ENCODE data around the gene TEC.
"Not testable (repeated sequence)": the region's sequence is repeated elsewhere in the genome, so short reads cannot be mapped to it uniquely, and the experiment has no call there.

TEC gene

DNA sequence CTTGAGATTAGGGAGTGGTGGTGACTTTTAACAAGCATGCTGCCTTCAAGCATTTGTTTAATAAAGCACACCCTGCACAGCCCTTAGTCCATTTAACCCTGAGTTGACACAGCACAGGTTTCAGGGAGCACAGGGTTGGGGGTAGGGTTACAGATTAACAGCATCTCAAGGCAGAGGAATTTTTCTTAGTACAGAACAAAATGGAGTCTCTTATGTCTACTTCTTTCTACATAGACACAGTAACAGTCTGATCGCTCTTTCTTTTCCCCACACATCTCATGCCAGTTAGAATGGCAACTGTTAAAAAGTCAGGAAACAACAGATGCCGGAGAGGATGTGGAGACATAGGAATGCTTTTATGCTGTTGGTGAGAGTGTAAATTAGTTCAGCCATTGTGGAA lies 16.4 kb upstream of the TEC start:
- H3K4me1 Mint-ChIP-seq (ENCODE audit: low read depth); H3K27me3 Mint-ChIP-seq; H3K27ac Mint-ChIP-seq; H3K36me3 Mint-ChIP-seq; H3K4me3 Mint-ChIP-seq: not testable (repeated sequence)
- peaks cover 12% of the 10 kb centered on the region for H3K9me3 Mint-ChIP-seq (ENCODE audit: low read depth)

DNA sequence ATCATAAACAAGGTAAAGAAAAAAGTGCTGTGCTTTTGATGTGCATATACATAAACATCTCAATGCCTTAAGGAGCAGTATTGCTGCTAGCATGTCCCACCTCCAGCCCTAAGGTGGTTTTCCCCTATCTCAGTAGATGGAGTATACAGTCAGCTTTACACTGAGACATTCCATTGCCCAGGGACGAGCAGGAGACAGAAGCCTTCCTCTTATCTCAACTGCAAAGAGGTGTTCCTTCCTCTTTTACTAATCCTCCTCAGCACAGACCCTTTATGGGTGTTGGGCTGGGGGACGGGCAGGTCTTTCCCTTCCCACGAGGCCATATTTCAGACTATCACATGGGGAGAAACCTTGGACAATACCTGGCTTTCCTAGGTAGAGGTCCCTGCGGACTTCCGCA lies 16.0 kb upstream of the TEC start:
- H3K4me3 Mint-ChIP-seq, H3K27ac Mint-ChIP-seq: not testable (repeated sequence)

DNA sequence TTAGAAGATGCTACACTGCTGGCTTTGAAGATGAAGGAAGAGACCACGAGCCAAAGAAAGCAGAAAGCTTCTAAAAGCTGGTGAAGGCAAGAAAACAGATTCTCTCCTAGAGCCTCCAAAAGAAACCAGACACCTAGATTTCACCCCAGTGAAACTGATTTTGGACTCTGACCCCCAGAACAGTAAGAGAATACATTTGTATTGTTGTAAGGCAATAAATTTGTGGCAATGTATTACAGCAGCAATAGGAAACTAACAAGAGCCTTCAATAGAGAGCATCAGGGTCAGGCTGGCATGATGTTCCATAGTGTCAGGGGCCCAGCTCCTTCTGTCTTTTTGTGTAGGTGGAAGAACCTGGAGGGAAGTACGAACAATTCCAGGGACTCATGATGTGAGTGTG lies 6.0 kb upstream of the TEC start:
- Mint-ChIP-seq H3K9me3 (ENCODE audit: low read depth) (no peaks in the 10 kb centered on the region), H3K36me3 (peaks cover 2% of the 10 kb centered on the region), H3K4me1 (ENCODE audit: low read depth) (peaks cover 6% of the 10 kb centered on the region), H3K27me3 (peaks cover 3% of the 10 kb centered on the region), H3K27ac (no peak overlapping the region), H3K4me3 (no peak overlapping the region)

More for the DNA sequence above, 16.0 kb upstream of the TEC start:
- peaks cover 13% of the 10 kb centered on the region for H3K9me3 Mint-ChIP-seq (ENCODE audit: low read depth)
- H3K36me3 Mint-ChIP-seq; H3K27me3 Mint-ChIP-seq; H3K4me1 Mint-ChIP-seq (ENCODE audit: low read depth): not testable (repeated sequence)

DNA sequence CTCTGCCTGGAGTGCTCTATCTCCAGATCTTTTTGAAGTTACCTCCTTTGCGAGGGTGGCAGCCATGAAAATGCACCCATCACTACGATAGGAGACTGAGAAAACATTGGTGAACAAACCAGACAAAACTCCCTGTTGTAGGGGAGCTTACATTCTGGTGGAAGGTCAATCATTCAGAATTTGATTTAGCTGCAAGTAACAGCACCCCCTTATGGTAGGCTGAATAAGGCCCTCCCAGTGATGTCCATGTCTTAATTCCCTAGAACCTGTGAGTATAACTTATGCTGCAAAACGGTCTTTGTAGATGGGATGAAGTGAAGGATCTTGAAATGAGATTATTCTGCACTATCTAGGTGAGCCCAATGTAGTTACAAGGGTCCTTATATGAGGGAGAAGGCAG lies 5.6 kb upstream of the TEC start:
- H3K4me1 Mint-ChIP-seq (ENCODE audit: low read depth), result peaks cover 10% of the 10 kb centered on the region
- H3K27ac Mint-ChIP-seq, result no peak overlapping the region
- peaks cover 3% of the 10 kb centered on the region for H3K27me3 Mint-ChIP-seq
- no peak overlapping the region for H3K4me3 Mint-ChIP-seq
- peaks cover 2% of the 10 kb centered on the region for H3K36me3 Mint-ChIP-seq
- H3K9me3 Mint-ChIP-seq (ENCODE audit: low read depth), result no peaks in the 10 kb centered on the region

DNA sequence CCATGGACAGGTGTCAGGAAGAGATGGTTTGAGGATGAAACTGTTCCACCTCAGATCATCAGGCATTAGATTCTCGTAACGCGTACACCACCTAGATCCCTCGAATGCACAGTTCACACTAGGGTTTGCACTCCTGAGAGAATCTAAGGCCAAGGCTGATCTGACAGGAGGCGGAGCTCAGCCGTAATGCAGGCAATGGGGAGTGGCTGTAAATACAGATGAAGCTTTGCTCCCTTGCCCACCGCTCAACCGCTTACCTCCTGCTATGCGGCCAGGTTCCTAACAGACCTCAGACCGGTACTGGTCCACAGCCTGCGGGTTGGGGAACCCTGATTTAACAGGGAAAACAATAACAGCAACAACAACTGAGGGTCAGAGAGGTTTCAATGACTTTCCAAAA lies 2.0 kb upstream of the TEC start:
- Mint-ChIP-seq H3K27me3 (no peaks in the 10 kb centered on the region), H3K4me3 (no peak overlapping the region), H3K36me3 (peaks cover 2% of the 10 kb centered on the region), H3K9me3 (ENCODE audit: low read depth) (no peaks in the 10 kb centered on the region), H3K27ac (no peak overlapping the region), H3K4me1 (ENCODE audit: low read depth) (peaks cover 18% of the 10 kb centered on the region)

DNA sequence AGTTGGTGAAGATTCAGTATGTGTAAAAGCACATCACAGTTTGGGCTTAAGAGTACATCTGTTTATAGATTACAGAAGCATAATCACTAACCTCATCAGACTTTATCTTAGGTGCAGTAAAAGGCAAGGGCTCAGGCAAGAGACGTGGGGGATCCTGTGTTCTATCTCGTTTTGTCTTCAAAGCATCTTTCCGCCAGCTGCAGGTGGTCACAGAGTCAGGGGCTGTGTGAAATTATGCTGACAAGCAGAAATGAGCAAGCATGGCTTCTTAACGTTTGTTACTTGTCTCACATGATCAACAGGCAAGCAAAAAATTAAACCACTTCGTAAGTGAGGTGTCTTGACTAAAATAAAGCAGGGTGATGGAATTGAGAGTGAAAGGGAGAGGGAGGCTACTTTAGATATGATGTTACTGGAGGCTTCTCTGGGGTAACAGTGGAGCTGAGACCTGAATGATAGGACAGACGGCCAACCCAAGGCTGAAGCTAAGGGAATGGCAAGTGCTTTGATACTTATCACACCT lies 1.4 kb upstream of the TEC start:
- H3K27me3 Mint-ChIP-seq, result no peaks in the 10 kb centered on the region
- H3K36me3 Mint-ChIP-seq, result peaks cover 2% of the 10 kb centered on the region
- no peaks in the 10 kb centered on the region for H3K9me3 Mint-ChIP-seq (ENCODE audit: low read depth)
- H3K4me3 Mint-ChIP-seq, result peak overlapping the region; percentile 85
- H3K27ac Mint-ChIP-seq, result peak overlapping the region; percentile 9
- peaks cover 18% of the 10 kb centered on the region for H3K4me1 Mint-ChIP-seq (ENCODE audit: low read depth)

DNA sequence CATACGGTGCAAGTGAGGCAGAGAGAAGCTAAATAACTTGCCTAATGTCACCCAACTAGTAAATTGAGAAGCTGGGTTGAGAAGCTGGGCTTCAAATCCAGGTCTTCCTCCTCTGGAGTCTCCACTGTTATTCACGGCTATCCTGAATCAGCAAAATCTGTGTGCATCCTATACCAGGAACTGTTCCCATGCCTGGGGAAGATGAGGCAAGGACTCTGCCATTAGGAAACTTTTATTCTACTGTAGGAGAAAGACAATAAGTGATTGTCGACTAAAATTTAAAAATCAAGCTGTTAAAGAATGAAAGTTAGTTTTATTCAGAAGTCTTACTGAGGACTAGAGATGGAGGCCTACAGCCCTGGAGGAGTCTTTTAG lies 872 bp upstream of the TEC start:
- Mint-ChIP-seq H3K9me3 (ENCODE audit: low read depth) (no peaks in the 10 kb centered on the region), H3K27ac (peak overlapping the region; percentile 68), H3K4me3 (peak overlapping the region; percentile 85), H3K4me1 (ENCODE audit: low read depth) (peaks cover 18% of the 10 kb centered on the region), H3K27me3 (no peaks in the 10 kb centered on the region), H3K36me3 (peaks cover 4% of the 10 kb centered on the region)

DNA sequence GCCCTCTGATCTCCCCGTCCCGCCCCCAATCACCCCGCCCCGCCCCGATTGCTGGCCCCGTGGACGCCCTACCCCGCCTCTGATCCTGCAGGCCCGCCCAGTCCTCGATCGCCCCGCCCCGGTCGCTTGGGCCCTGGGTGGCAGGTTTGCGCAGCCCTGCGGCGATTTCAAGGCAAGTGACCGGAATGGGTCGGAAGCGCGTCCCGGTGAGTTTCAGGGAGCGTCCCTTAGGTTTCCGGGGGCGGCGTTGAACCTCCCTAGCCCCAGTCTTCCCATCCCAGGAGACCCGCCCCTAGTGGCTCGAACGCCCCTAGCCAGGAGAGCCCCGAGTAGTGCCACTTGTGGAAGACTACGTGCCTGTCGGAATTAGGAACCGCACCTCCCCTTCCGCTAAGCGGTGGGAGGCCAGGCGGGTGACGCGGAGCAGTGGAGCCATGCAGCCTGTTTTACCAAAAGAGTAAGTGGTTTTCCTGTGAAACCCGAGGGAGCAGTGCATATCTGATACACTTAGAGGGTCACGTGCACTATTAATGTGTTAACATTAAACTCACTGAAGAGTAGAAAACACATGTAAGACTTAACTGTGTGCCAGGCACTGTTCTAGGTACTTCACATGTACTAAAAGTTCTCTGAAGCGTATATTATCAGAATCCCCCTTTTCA lies 354 bp upstream of the TEC start:
- no peaks in the 10 kb centered on the region for H3K27me3 Mint-ChIP-seq

DNA sequence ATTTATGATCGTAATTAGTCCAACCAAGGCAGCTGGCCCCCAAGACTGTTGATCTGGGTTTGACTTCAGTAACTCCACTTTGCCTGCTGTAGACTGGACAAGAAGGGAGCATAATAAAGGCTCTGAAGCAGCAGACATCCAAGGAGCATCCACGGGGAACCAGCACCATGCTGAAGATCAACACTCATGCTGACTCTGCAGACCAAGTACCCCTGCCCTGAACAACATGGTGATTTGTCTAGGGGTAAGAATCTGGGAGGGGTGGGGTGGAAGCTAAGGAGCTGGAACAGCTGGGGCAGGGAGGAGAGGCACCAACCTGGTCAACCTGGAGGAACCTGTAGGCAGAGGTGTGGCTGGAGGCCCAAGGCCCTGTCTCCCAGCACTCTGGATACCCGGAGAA lies 2.1 kb downstream of the TEC start:
- no peaks in the 10 kb centered on the region for H3K27me3 Mint-ChIP-seq
- no peak overlapping the region for H3K27ac Mint-ChIP-seq
- H3K4me3 Mint-ChIP-seq, result peak overlapping the region; percentile 38
- H3K9me3 Mint-ChIP-seq (ENCODE audit: low read depth), result no peaks in the 10 kb centered on the region
- peaks cover 4% of the 10 kb centered on the region for H3K36me3 Mint-ChIP-seq
- H3K4me1 Mint-ChIP-seq (ENCODE audit: low read depth), result peaks cover 18% of the 10 kb centered on the region

More for the DNA sequence above, 354 bp upstream of the TEC start:
- peaks cover 18% of the 10 kb centered on the region for H3K4me1 Mint-ChIP-seq (ENCODE audit: low read depth)
- peak overlapping the region; percentile 68 for H3K27ac Mint-ChIP-seq
- peak overlapping the region; percentile 85 for H3K4me3 Mint-ChIP-seq
- peaks cover 4% of the 10 kb centered on the region for H3K36me3 Mint-ChIP-seq
- H3K9me3 Mint-ChIP-seq (ENCODE audit: low read depth), result no peaks in the 10 kb centered on the region

DNA sequence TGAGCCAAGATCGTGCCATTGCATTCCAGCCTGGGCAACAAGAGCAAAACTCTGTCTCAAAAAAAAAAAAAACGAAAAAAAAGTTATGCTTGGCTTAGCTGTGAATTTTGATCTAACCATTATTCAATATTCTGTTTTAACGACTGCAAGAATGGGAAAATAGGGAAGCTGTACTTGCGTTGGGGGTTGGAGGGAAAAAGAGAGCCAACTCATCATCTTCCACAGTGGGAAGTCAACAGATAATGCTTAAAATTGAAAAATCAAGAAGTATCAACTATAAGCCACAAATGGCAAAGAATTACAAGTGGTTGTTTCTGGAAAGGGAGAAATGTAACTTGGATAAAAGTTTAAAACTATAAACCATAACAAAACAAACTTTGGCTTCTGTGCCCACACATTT lies 2.9 kb downstream of the TEC start:
- no peak overlapping the region for H3K4me3 Mint-ChIP-seq
- peaks cover 4% of the 10 kb centered on the region for H3K36me3 Mint-ChIP-seq
- no peaks in the 10 kb centered on the region for H3K27me3 Mint-ChIP-seq
- no peak overlapping the region for H3K27ac Mint-ChIP-seq
- no peaks in the 10 kb centered on the region for H3K9me3 Mint-ChIP-seq (ENCODE audit: low read depth)
- peaks cover 19% of the 10 kb centered on the region for H3K4me1 Mint-ChIP-seq (ENCODE audit: low read depth)

DNA sequence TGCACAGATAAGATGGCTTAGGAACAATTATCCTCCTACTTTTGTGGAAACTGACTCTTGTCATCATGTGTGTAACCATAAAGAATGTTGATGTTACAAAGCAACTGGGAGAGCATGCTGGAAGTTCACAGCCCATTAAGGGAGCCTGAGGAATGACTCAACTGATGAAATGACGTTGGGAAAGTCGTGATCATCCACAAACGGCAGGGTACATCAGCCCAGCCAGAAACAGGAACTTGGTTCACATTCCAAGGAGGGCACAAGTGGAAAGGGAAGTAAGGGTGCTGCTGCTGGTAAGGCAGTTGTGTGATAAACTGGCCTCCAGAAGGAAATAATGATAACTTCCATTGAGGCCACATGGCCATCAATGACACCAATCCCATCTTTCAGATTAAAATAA lies 6.7 kb downstream of the TEC start:
- Mint-ChIP-seq H3K9me3 (ENCODE audit: low read depth) (no peaks in the 10 kb centered on the region), H3K27ac (no peak overlapping the region), H3K36me3 (peaks cover 6% of the 10 kb centered on the region), H3K4me3 (no peak overlapping the region), H3K4me1 (ENCODE audit: low read depth) (peaks cover 8% of the 10 kb centered on the region), H3K27me3 (no peaks in the 10 kb centered on the region)

DNA sequence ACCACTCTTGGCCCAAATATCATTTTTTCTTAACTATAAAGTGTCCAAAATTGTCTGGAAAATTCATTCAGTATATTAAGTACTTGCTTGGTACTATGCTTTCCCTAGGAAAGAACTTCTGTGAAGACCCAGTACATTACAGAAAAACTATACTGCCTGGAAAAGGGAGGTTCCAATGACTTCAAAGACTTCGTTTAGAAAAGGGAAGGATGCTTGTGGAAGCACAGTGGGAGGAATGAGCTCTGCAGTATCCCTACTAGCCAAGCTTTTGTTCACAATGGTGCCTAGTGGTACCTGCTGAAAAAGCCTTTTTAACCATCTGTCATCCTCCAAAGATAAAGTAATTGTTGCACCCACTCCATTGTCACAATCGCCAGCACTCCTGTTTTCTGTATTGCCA lies 7.2 kb downstream of the TEC start:
- Mint-ChIP-seq H3K4me3 (no peak overlapping the region), H3K9me3 (ENCODE audit: low read depth) (no peaks in the 10 kb centered on the region), H3K27me3 (no peaks in the 10 kb centered on the region), H3K4me1 (ENCODE audit: low read depth) (peaks cover 8% of the 10 kb centered on the region), H3K36me3 (peaks cover 6% of the 10 kb centered on the region), H3K27ac (no peak overlapping the region)

DNA sequence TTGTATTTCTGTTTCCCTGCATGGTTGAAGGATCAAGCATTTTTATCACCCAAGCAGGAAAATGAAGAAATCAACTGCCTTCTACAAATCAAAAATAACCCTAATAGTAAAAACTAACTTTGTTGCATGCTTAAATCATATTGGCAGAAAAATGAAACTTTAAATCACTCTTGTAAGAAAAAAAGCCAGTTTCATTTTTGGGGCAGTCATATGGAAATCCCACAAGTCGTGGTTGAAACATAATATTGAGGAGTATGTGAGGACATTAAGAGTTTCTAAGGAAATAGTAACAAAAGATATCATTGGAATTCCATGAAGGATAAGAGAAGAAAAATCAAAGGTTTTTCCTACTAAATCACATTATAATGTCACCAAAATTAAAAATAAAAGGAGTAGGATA lies 8.4 kb downstream of the TEC start:
- Mint-ChIP-seq H3K4me3 (no peak overlapping the region), H3K27me3 (no peaks in the 10 kb centered on the region), H3K4me1 (ENCODE audit: low read depth) (peaks cover 8% of the 10 kb centered on the region), H3K9me3 (ENCODE audit: low read depth) (no peaks in the 10 kb centered on the region), H3K36me3 (peaks cover 6% of the 10 kb centered on the region), H3K27ac (no peak overlapping the region)

DNA sequence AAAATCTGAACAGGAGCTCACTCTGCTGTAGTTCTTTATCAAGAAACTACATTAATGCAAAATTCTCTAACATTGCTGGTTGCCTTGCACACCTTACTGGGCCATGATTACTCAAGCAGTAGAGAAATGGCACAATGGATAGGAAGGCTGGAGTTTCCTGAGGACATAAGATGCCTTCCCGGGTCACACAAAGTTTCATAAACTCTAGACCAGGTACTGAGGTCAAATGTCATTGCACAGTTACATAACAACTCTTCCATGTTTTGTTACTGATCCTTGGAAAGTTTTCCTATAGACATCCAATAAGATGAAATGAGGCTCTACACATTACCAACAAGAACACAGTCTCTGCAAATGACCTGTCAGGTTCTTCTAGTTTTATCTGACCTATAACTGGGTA lies 9.9 kb downstream of the TEC start:
- no peak overlapping the region for H3K4me3 Mint-ChIP-seq
- no peak overlapping the region for H3K27ac Mint-ChIP-seq
- peaks cover 5% of the 10 kb centered on the region for H3K36me3 Mint-ChIP-seq
- H3K27me3 Mint-ChIP-seq, result peaks cover 2% of the 10 kb centered on the region
- H3K4me1 Mint-ChIP-seq (ENCODE audit: low read depth), result peaks cover 8% of the 10 kb centered on the region
- H3K9me3 Mint-ChIP-seq (ENCODE audit: low read depth), result no peaks in the 10 kb centered on the region

DNA sequence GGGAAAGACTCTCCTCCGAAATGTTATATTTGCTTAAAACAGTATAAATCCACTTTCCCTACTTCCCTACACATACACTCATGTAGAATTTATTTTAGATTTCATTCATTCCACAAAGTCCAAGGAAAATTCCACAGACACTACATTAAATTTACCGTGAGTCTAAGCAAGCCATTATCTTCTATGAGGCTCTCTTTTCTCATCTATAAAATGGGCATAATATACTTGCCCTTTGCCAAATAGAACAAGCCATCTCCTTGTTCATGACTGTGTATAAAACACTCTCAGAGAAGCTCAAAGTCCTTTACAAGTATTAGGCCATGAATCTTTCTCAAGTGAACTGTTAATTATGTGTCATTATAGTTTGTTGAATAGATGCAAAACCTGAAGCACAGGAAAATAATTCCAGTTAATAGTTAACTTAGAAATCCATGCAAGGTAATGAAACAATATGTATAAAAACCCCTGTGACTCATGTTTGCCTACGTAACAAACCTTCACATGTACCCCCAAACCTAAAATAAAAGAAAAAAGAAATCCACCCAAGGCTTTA lies 10.7 kb downstream of the TEC start:
- H3K27me3 Mint-ChIP-seq, result peaks cover 2% of the 10 kb centered on the region
- H3K27ac Mint-ChIP-seq, result no peak overlapping the region
- H3K9me3 Mint-ChIP-seq (ENCODE audit: low read depth), result no peaks in the 10 kb centered on the region
- peaks cover 9% of the 10 kb centered on the region for H3K36me3 Mint-ChIP-seq
- H3K4me3 Mint-ChIP-seq, result no peak overlapping the region
- H3K4me1 Mint-ChIP-seq (ENCODE audit: low read depth), result peaks cover 8% of the 10 kb centered on the region

DNA sequence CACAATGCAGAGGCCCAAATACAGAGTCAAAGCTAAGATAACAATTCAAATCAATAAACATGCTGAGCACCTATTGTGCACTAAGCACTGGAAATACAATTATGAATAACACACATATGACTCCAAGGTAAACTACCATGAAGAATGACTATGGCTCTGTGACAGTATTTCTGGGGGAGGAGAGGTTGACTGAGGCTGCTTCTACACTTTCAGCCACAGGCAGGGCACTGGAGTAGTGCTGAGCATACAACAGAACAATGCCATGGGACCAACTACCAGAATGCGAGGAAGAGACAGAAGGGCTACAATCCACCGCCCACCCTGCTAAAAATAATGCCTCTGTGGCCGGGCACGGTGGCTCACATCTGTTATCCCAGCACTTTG lies 13.7 kb downstream of the TEC start:
- H3K36me3 Mint-ChIP-seq, result peaks cover 7% of the 10 kb centered on the region
- no peaks in the 10 kb centered on the region for H3K9me3 Mint-ChIP-seq (ENCODE audit: low read depth)
- peaks cover 2% of the 10 kb centered on the region for H3K27me3 Mint-ChIP-seq
- H3K27ac Mint-ChIP-seq, result no peak overlapping the region
- no peak overlapping the region for H3K4me3 Mint-ChIP-seq
- no peaks in the 10 kb centered on the region for H3K4me1 Mint-ChIP-seq (ENCODE audit: low read depth)

All from activated naive CD8-positive, alpha-beta T cell (primary cell).